T follicular helper cell (primary cell): Measurements from ENCODE around the gene DEAF1.
"Not testable (repeated sequence)": the region's sequence is repeated elsewhere in the genome, so short reads cannot be mapped to it uniquely, and the experiment has no call there.

Source experiments
- DNase-seq: peaks from one replicate; pipeline ENCODE4 v3.0.0-alpha.2; 2020; ENCODE audit warnings: low read depth

DEAF1 gene

DNA sequence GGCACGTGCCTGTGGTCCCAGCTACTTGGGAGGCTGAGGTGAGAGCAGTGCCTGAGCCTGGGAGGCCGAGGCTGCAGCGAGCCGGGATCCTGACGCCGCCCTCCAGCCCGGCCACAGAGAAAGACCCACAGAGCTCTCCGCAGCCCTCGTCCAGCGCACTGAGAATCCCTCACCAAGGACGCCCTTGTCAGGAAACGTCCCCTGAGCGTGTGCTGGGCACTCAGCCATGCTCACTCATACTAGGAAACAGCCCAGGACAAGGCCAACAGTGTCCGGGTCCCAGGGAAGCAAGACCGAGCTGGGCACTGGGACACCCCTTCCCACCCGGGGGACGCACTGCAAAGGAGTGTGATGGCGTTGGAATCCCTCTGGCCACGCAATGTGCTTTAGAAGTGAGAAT is 14.5 kb downstream of the DEAF1 start:
- DNase-seq, result no peak

GRCh38 chr11:679271-680207 is 15.5 kb downstream of the DEAF1 start:
- DNase-seq, result no peak

DNA sequence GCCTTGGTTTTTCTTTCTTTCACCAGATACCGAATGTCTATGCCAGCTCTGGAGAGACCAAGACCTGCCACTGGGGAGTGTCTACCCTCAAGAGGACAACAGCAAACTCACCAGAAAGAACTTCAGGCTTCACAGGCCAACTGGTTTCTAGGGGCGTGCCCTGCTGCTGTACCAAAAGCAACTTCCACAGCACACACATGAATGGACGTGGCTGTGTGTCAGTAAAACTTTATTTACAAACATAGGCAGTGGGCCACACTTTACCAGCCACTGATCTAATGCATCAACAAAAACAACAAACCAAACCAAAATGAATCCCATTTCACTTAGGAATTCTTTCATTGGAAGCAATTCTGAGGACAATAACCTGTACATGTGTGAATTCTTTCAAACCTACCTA is 16.7 kb downstream of the DEAF1 start:
- DNase-seq, result no peak

DNA sequence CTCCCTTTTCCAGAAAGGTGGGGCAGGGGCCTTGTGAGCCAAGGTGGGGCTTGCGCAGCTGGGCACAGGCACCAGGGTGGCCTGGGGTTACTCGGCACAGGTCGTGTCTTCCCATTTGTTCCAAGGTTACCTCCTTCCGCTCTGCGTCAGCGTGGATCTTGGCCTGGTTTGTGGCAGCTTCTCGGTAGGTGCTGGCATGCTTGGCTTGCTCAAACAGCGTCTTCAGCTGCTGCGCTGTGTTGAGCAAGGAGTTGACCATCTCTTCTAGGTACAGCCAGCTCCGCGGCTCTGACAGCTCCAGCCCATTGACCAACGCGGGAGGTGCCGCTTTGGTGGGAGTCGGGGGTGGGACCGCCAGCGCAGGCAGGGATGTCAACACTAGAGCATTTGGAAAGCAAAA is 20.6 kb downstream of the DEAF1 start:
- DNase-seq, result no peak

- DNase-seq, result no peak
Observed at GRCh38 chr11:673866-674265, 21.2 kb downstream of the DEAF1 start.

DNA sequence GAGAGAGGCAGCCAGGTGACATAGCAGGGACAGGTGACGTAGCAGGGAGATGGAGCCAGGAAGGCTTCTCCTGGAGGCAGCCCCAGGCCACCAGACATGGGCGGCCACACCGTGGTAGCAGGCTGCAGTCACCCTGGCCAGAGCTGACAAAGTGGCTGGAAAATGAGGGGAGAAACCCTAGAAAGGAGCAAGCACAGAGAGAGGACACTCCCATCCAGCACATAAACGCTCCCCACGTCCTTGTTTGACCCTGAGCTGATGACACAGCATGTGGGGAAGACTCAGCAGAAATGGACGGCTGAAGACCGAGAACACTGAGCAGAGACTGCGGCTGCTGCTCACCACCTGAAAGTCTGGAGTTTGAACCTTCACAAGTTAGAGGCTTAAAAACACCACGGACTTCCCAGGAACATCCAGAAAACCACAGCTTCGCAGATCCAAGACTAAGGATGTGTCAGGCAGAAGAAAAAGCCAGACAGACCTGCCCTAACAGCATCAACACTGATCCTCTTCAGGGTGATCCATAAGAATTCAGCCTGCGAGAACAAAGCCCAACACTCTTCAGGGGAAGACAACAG is 29.2 kb downstream of the DEAF1 start:
- no peak for DNase-seq

DNA sequence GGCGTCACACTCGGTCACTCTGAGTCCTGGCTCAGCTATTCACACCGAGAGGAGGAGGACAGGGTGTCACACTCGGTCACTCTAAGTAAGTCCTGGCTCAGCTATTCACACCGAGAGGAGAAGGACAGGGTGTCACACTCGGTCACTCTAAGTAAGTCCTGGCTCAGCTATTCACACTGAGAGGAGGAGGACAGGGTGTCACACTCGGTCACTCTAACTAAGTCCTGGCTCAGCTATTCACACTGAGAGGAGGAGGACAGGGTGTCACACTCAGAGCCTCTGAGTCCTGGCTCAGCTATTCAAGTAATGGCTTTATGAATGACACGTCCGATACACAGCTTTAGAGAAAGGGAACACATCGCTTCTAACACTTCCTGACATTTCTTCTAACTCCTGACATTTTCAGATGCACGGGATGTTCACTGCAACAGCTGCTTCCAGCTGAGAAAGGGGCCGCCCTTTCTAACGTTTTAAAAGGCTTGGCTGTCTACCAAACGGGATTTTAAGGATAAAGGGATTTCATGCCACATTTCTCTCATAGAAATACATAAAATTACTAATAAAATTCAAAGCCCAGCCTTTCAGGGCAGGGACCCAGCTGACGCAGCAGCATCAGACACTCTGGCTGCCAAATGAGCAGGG is 29.8 kb downstream of the DEAF1 start:
- no peak for DNase-seq

DNA sequence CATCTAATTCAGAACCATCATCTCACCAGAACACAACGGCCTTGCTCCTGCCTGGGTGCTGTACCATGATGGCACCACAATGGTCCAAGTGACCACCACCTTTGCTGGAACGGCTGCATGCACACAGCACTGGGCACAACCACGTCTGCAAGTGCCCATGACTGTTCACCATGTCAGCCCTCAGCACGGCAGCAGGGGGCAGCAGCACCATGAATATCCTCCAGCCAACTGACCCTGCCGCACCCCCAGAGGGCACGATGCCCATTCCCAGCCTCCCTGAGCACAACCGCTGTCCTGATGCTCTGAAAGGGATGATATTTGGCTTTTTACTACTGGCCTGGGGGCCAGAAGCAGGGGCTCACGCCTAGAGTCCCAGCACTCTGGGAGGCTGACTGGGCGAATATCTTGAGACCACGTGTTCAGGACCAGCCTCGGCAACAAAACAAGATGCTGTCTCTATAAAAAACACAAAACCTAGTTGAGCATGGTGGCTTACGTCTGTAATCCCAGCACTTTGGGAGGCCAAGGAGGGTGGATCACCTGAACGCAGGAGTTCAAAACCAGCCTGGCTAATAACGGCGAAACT is 32.2 kb downstream of the DEAF1 start:
- no peak for DNase-seq

DNA sequence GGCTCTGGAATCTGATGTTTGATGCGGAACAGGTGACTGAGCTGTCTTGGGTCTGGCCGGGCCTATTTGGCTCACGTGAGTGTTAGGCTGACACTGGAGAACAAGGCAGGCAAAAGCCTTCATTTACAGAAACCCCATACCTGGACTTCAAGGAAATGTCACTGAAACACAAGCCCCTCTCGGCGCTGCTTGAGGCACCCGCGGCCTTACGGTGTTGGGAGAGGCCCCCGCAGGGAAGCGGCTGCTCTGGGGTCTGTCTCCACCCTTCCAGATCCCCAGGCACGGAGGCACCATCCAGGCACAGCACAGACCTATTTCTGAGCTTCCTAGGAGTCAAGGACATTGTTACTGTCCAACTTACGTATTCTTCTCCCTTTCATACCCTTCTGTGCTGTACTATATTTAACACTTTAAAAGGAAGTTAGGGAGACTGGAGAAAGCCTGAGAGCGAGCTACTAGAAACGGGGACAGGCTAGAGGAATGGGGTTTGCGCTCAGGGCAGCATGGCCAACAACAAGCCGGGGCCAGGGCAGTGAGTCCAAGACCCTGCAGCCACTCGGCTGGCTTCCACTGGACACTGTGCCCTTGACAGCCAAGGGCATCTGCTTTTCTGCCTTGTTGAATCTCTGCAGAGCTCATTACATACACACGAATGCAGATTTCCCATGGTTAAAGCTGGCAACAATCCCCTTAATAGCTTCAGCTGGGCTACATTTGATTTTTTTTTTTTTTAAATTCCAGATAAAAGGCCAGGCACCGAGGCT is 34.2 kb downstream of the DEAF1 start:
- DNase-seq, result no peak

GRCh38 chr11:660281-660680 is 34.7 kb downstream of the DEAF1 start:
- no peak for DNase-seq

- no peak for DNase-seq
Observed at GRCh38 chr11:659532-660085, 35.4 kb downstream of the DEAF1 start.

- DNase-seq, result no peak
Observed at GRCh38 chr11:657691-658126, 37.3 kb downstream of the DEAF1 start.

GRCh38 chr11:656866-657265 is 38.2 kb downstream of the DEAF1 start:
- DNase-seq, result no peak

- no peak for DNase-seq
Observed at GRCh38 chr11:656426-656825, 38.6 kb downstream of the DEAF1 start.

- DNase-seq, result no peak
Observed at GRCh38 chr11:655036-655726, 39.8 kb downstream of the DEAF1 start.

DNA sequence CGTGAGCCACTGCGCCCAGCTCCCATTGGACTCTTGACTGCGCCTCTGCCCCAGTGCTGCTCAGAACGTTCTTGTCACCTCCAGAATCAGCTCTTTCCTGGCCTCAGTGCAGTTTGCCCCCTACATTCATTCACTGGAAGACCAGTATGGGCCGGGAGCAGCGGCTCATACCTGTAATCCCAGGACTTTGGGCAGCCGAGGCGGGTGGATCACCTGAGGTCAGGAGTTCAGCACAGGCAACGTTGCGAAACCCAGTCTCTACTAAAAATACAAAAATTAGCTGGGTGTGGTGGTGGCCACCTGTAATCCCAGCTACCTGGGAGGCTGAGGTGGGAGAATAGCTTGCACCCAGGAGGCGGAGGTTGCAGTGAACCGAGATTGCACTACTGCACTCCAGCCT is 40.6 kb downstream of the DEAF1 start:
- DNase-seq, result not testable (repeated sequence)

DNA sequence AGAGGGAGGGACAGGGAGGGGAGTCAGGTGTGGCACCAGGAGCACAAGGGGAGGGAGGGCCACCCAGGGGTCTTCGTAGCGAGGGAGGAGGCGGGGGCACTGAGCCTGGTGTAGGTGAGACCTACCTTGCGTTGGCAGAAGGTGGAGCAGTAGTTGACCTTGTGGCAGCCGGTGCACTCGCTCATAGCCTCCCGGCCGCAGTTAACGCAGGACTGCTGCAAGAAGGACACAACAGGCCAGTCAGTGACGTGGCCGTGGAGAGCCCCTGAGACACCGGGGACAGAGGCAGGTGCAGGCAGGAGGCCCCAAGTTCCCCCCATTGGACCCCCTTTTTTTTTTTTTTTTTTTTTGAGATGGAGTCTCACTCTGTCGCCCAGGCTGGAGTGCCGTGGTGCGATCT is 41.2 kb downstream of the DEAF1 start:
- no peak for DNase-seq

GRCh38 chr11:653136-653535 is 41.9 kb downstream of the DEAF1 start:
- DNase-seq, result not testable (repeated sequence)

- no peak for DNase-seq
Observed at GRCh38 chr11:650482-650881, 44.5 kb downstream of the DEAF1 start.

DNA sequence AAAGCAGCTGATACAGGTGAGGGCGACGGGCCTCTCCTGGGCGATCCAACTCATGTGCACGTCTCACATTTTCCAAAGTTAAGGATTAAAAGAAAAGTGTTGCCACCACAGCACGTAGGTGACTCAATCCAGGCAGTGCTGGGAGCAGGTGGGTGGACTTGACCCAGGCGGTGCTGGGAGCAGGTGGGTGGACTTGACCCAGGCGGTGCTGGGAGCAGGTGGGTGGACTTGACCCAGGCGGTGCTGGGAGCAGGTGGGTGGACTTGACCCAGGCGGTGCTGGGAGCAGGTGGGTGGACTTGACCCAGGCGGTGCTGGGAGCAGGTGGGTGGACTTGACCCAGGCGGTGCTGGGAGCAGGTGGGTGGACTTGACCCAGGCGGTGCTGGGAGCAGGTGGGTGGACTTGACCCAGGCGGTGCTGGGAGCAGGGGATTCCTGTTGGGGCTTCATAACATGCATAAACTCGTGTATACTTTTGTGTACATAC is 47.3 kb downstream of the DEAF1 start:
- not testable (repeated sequence) for DNase-seq

- DNase-seq, result no peak
Observed at GRCh38 chr11:646214-646613, 48.8 kb downstream of the DEAF1 start.
